HepG2 (cell line): Measurements from ENCODE around the gene NPHS1. TPM values are rescaled to one million over a fixed set of nuclear protein-coding genes. Genes with fewer than 3 reads are reported as not detected.

Source experiments
- EHMT2 ChIP-seq: fragments of 200-600 bp; sonication (generic); IDR thresholded peaks from 2 replicates; pipeline ENCODE4 v1.7.0; 2017; ENCODE audit warnings: antibody characterized with exemption, low read depth, low read length, borderline replicate concordance
- HMGXB3 ChIP-seq: sonication (generic); formaldehyde crosslinking; IDR thresholded peaks from 2 replicates; pipeline ENCODE4 v1.4.0; 2020; ENCODE audit warnings: missing genetic modification reagents, borderline replicate concordance
- MED8 ChIP-seq: sonication (generic); formaldehyde crosslinking; IDR thresholded peaks from 2 replicates; pipeline ENCODE4 v1.8.1; 2023; ENCODE audit warnings: mild to moderate bottlenecking, missing genetic modification reagents; ENCODE audit not compliant: insufficient replicate concordance
- PHF20 ChIP-seq: sonication (generic); formaldehyde crosslinking; IDR thresholded peaks from 2 replicates; pipeline ENCODE4 v1.5.0; 2020; ENCODE audit warnings: mild to moderate bottlenecking, missing genetic modification reagents
- POLR2AphosphoS5 ChIP-seq: IDR thresholded peaks from 2 replicates; pipeline ENCODE4 v1.6.1; 2012; ENCODE audit warnings: low read depth, low read length
- RBAK ChIP-seq: sonication (generic); formaldehyde crosslinking; IDR thresholded peaks from 2 replicates; pipeline ENCODE4 v1.5.1; 2020; ENCODE audit warnings: mild to moderate bottlenecking, missing genetic modification reagents
- REST ChIP-seq, 2 experiments: IDR thresholded peaks; 2 replicates each; pipeline ENCODE4 v1.6.1; 2011 to 2012; ENCODE audit warnings: low read length in 2 of 2, borderline replicate concordance in 1 of 2, low read depth in 1 of 2, mild to moderate bottlenecking in 1 of 2, moderate library complexity in 1 of 2
- TSC22D2 ChIP-seq: sonication (generic); formaldehyde crosslinking; IDR thresholded peaks from 2 replicates; pipeline ENCODE4 v1.5.1; 2020; ENCODE audit warnings: missing genetic modification reagents, mild to moderate bottlenecking, borderline replicate concordance
- ZNF136 ChIP-seq: sonication (generic); formaldehyde crosslinking; IDR thresholded peaks from 2 replicates; pipeline ENCODE4 v1.8.1; 2022; ENCODE audit warnings: low read depth, mild to moderate bottlenecking, moderate library complexity, missing genetic modification reagents
- ZNF503 ChIP-seq: sonication (generic); formaldehyde crosslinking; IDR thresholded peaks from 2 replicates; pipeline ENCODE4 v1.4.0; 2020; ENCODE audit warnings: missing genetic modification reagents
- ZSCAN12 ChIP-seq: sonication (generic); formaldehyde crosslinking; IDR thresholded peaks from 2 replicates; pipeline ENCODE4 v1.9.0; 2021; ENCODE audit warnings: mild to moderate bottlenecking, missing genetic modification reagents
- polyA plus RNA-seq, 8 experiments: library from polyadenylated mRNA; depleted of rRNA in 3 of 8; stranded (reverse) in 7 of 8; unstranded in 1 of 8; fragments of >200 nt; fragmentation: Illumina TruSeq in 4 of 8; extraction: Trizol in 4 of 8; gene quantifications; 2 replicates each; pipeline versions ENCODE4 v1.2.1 to v1.2.3, GENCODE V29; 2011 to 2016; ENCODE audit warnings: low read depth in 4 of 8, missing spikeins in 1 of 8, mixed read lengths in 1 of 8; ENCODE audit not compliant: insufficient read depth in 1 of 8
- total RNA-seq, 5 experiments: library from RNA; depleted of rRNA; stranded (reverse); fragments of >200 nt; fragmentation: Illumina TruSeq; extraction: Trizol; gene quantifications; 2 replicates each; pipeline ENCODE4 v1.2.3, GENCODE V29; 2016; ENCODE audit warnings: low read depth in 1 of 5
- TF ChIP-seq, protein P1 (sequence below): sonication (generic); formaldehyde crosslinking; IDR thresholded peaks from 2 replicates; pipeline ENCODE4 v1.4.0; 2020; ENCODE audit warnings: mild to moderate bottlenecking, missing genetic modification reagents
- TF ChIP-seq, protein P2 (sequence below): sonication (generic); formaldehyde crosslinking; IDR thresholded peaks from 2 replicates; pipeline ENCODE4 v1.4.0; 2020; ENCODE audit warnings: missing genetic modification reagents, borderline replicate concordance

Gene NPHS1
- total and polyA plus RNA-seq, 2 of the 13 experiments (the other 11 are each of a cell fraction or from before 2014, with no cell fraction given) = not detected

GRCh38 chr19:35879770-35880317, 27.5 kb upstream of the NPHS1 start (continued):
- TF ChIP-seq MED8 (no peak), RBAK (CRISPR knock-in tag) (no peak), HMGXB3 (CRISPR knock-in tag) (peak; percentile 95), POLR2AphosphoS5 (no peak), EHMT2 (peak; percentile 98), ZSCAN12 (CRISPR knock-in tag) (peak; percentile 97), REST (IDR thresholded peaks at IDR 0.05; ENCODE audit: borderline replicate concordance in 1 of 2, low read depth in 1 of 2, low read length in 2 of 2) (peak; percentile 99 to 100), ZNF503 (CRISPR knock-in tag) (peak; percentile 69; the same call in 1 of the 2 replicates), ZNF136 (0 out of 2 replicates have a peak, but pooled peaks have one; percentile 35), PHF20 (CRISPR knock-in tag) (no peak), TSC22D2 (peak; percentile 99)
- TF ChIP-seq, protein P1, sequence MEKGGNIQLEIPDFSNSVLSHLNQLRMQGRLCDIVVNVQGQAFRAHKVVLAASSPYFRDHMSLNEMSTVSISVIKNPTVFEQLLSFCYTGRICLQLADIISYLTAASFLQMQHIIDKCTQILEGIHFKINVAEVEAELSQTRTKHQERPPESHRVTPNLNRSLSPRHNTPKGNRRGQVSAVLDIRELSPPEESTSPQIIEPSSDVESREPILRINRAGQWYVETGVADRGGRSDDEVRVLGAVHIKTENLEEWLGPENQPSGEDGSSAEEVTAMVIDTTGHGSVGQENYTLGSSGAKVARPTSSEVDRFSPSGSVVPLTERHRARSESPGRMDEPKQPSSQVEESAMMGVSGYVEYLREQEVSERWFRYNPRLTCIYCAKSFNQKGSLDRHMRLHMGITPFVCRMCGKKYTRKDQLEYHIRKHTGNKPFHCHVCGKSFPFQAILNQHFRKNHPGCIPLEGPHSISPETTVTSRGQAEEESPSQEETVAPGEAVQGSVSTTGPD (CRISPR knock-in tag) = no peak
- TF ChIP-seq, protein P2, sequence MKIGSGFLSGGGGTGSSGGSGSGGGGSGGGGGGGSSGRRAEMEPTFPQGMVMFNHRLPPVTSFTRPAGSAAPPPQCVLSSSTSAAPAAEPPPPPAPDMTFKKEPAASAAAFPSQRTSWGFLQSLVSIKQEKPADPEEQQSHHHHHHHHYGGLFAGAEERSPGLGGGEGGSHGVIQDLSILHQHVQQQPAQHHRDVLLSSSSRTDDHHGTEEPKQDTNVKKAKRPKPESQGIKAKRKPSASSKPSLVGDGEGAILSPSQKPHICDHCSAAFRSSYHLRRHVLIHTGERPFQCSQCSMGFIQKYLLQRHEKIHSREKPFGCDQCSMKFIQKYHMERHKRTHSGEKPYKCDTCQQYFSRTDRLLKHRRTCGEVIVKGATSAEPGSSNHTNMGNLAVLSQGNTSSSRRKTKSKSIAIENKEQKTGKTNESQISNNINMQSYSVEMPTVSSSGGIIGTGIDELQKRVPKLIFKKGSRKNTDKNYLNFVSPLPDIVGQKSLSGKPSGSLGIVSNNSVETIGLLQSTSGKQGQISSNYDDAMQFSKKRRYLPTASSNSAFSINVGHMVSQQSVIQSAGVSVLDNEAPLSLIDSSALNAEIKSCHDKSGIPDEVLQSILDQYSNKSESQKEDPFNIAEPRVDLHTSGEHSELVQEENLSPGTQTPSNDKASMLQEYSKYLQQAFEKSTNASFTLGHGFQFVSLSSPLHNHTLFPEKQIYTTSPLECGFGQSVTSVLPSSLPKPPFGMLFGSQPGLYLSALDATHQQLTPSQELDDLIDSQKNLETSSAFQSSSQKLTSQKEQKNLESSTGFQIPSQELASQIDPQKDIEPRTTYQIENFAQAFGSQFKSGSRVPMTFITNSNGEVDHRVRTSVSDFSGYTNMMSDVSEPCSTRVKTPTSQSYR (CRISPR knock-in tag) = no peak
